ENCODE measurements around the gene FSTL1.

Gene FSTL1

DNA sequence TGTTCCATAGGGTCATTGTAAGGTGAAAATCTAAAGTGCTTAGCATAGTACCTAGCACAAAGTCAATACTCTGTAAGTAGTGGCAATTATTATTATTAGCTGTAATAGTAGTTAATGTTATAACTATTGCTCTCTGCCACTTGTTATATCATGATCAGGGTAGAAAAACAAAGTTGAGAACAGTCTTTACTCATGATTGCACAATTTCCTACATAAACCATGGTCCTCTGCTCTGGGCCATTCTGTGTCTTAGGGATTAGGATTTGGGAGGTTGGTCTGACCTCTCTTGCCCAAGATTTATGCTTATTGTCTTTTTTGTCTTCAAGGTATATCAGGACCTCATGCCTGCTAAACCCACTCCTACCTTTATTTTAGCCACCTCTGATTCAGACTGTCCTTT lies 97.3 kb downstream of the FSTL1 start:
- ATAC-seq (no peak), DNase-seq (no peak)

DNA sequence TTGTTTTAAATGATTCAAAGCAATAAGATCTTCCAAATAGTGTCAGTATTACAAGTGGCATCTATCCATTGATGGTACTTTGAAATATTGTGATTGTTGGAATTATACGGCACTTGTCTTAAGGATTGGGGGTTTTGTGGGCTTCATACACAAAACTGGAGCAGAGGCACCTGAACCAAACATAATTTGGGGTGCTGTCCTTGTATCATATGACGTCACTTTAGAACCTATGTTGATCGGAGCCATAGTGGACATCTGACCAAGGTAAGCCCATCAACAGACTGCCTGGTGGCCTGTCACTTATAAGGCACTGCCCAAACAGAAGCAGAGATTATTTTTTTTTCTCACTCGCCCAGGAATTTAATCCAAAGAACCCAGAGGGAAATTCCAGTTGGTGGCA lies 98.8 kb downstream of the FSTL1 start:
- no peak for DNase-seq

DNA sequence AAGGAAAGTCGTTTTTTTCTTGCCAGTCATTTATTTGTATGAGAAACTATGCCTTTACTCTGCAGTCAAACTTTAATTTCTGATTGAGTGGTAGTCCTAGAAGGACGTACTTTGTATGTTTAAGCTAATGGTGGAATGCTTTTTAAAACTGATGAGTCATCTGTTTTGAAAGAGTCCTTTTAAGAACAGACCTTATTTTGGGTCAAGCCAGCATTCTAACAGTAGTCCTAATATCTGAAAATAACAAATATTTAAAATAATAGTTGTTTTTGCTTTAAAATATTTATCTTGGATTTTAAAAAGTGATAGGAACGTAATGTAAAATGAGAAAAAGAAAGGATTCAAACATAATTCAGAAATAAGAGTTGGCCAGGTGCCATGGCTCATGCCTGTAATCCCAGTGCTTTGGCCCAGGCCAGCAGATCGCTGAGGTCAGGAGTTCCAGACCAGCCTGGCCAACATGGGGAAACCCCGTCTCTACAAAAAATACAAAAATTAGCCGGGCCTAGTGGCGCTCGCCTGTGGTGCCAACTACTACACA lies 100.3 kb downstream of the FSTL1 start:
- ATAC-seq, result no peak
- DNase-seq, result no peak

More for the DNA sequence above, 98.8 kb downstream of the FSTL1 start:
- no peak for ATAC-seq

DNA sequence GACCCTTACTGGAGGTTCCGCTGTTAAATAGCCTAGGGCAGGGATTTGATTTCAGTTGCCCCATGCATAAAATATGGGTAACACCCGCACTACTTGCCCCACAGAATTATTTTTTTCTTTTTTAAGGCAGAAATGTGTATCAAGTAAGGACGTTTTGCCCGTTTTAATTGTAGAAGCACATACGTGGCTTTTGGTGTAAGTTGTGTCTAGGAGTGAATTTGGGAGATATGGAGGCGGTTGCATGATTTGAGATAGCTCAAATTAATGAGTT lies 101.0 kb downstream of the FSTL1 start:
- ATAC-seq (no peak), DNase-seq (no peak)

DNA sequence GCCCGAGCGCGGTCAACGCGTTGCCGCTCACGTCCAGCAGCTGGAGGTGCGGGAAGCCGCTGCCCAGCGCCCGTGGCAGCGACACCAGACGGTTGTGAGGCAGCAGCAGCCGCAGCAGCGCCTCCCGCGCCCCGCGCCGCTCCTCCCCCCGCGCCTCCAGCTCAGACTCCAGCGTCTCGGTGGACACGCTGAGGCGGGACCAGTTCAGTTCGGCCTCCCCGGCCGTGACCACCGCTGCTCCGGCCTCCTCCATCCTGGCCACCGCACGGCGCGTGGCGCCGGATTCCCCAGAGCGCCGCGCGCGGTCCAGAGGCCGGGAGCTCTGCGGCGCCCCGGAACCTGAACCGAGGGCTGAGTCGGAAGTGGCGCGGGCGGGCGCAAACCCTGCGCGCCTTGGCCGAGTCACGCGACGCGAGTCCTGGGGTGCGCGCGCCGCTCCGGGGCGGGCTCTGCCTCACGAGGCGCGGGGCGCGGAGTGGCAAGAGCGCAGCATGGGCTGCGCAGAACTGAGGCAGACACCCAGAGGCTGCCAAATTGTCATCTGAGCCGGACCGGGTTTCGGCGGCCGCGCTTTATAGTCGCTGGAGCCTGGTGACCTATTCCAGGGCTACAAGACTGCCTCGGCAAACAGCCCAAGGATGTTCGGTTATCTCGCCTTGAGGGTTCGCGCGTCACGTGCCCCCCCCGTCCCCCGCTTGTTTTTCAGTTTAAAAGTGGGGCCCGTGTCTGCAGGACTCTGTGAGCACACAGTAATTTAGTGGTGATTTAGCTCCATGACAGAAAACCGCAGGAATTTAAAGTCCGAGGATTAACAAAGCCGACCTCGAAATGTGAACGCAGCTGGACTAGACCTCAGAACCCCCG lies 101.6 kb downstream of the FSTL1 start, which contains the start of gene LRRC58:
TSS of gene LRRC58 (minus strand) at position 364 of the 864 bp plus-strand sequence. CDS start at position 253, 111 bp downstream.
- DNase-seq, result peak; percentile 90
- peak; percentile 95 for ATAC-seq

DNA sequence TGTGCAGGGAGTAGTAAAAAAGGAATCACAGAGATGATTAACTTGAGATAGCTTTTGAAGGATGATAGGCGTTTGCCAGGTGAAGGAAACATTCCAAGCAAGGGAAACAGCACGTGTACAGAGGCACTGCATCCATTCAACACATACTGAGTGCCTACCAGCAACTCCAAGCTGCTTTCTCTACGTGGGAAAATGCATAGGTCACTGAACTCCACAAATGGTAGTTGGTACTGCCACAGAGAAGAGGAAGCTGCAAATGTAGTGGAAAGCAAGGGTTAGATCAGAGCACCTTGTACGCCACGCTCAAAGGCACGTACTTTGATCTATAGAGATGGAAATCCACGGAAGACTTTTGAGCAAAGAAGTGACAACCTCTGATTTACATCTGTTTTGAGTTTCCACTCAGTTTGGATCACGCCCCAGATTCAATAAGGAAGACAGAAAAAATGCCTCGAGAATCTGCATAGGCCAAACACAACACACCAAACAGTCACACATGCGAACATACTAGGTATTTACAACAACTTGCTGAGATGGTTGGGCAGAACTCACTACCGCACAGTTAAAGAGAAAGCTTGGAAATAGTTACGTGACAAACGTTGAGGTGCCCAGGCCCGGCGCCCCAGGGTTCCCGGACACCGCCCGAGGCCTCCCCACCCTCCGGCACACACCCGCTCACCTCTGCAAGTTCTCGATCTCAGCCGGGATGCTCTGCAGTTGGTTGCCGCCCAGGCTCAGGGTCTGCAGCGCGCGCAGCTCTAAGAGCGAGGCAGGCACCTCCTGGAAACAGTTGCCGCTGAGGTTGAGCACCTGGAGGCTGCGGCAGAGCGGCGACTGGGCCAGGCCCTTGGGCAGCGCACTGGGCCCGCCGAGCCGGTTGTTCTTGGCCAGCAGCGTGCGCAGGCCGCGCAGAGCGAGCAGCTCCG lies 102.5 kb downstream of the FSTL1 start:
- peak; percentile 45 for ATAC-seq
- peak; percentile 56 for DNase-seq

DNA sequence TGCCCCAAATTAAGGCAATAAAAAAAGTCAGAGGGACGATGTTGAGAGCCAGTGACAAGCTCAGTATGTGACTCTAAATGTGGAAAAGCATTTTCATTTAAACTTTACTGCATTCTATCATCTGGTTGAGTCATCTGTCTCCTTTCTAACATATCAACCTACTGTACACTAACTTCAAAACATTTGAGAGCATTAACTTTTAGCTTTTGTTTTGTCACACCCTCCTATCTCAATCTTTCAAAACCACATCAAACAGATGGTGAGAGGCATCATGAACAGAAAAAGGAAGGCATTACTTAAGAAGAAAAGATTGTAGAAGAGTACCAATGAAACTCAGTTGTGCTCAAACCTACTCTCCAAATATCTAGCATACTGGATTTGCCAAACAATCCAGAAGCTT lies 106.4 kb downstream of the FSTL1 start:
- peak; percentile 35 for ATAC-seq
- DNase-seq, result no peak
